ENCODE results near the gene CEMIP2.
"Not testable (repeated sequence)": the region's sequence is repeated elsewhere in the genome, so short reads cannot be mapped to it uniquely, and the experiment has no call there.

CEMIP2 gene

DNA sequence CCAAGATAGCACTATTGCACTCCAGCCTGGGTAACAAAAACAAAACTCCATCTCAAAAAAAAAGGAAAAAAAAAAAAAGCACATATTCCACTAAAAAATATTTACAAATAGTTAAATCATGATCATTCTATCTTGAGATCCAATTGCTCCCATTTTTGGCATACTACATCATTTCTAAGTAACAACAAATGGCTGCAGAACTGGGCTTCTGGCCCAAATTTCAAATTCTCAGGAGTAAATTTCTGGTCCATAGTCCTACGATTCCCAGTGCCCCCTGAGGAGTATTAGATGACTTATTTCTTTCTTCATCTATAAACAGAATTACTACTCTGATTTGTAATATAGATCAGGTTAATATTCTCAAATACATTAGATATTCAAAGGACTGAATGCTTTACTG is 62.1 kb downstream of the CEMIP2 start:
- H3K36me3 ChIP-seq (ENCODE audit: insufficient read depth, low read length) = no peaks in the 10 kb centered on the region
- no peak overlapping the region for H3K4me3 ChIP-seq
- no peak overlapping the region for H3K9ac ChIP-seq (ENCODE audit: insufficient read length)
- TF ChIP-seq POLR2AphosphoS5 (IDR thresholded peaks at IDR 0.05; ENCODE audit: borderline replicate concordance, low read depth, low read length) (no peak), EZH2 (IDR thresholded peaks at IDR 0.05) (no peak), FOXP2 (optimal IDR thresholded peaks at IDR 0.05; ENCODE audit: control extremely low read depth, extremely low read length, insufficient read depth) (no peak)
- no peaks in the 10 kb centered on the region for H3K9me3 ChIP-seq (ENCODE audit: low read depth, low read length)
- H3K27ac ChIP-seq = no peak overlapping the region
- no peak for DNase-seq (ENCODE audit: low read depth, low spot score)

- H3K36me3 ChIP-seq (ENCODE audit: insufficient read depth, low read length) = no peaks in the 10 kb centered on the region
- H3K9me3 ChIP-seq (ENCODE audit: low read depth, low read length) = no peaks in the 10 kb centered on the region
- no peak for DNase-seq (ENCODE audit: low read depth, low spot score)
- no peak for TF ChIP-seq FOXP2 (optimal IDR thresholded peaks at IDR 0.05; ENCODE audit: control extremely low read depth, extremely low read length, insufficient read depth)
- no peak for TF ChIP-seq POLR2AphosphoS5 (IDR thresholded peaks at IDR 0.05; ENCODE audit: borderline replicate concordance, low read depth, low read length)
- no peak for TF ChIP-seq EZH2 (IDR thresholded peaks at IDR 0.05)
- H3K4me3 ChIP-seq = no peak overlapping the region
- H3K9ac ChIP-seq (ENCODE audit: insufficient read length) = no peak overlapping the region
- H3K27ac ChIP-seq = no peak overlapping the region
Measured at GRCh38 chr9:71704796-71705195, 63.5 kb downstream of the CEMIP2 start.

DNA sequence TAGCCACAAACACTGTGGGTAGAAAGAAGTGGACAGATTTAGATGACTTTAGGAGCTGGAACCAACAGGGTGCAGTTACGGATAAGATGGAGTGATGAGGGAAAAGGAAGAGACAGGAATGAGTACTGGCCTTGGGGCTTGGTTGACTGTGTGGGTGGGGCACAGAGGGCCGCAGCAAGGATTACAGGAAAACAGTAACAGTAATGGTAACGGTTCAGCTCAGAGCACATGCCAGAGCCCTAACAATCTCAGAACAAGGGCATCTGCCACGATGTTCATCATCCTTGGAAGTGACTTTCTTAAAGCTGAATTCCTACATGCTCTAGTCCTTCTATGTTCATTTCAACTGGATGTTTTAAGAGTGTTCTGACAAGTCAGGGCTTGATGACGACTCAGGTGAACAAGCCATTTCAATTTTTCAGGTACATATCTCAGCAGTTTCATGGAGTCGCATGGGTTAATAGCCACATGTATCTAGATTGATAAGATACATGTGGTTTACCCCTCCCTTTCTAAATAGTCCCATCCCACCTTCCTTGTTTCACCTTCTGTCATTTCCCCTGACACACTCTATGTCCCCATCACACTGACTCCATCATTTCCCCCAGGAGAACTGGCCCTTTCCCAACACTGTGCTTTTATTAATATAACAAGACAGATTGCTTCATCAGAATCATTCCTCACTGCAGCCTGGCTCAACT is 65.0 kb downstream of the CEMIP2 start:
- Histone ChIP-seq H3K9ac (ENCODE audit: insufficient read length) (no peak overlapping the region), H3K9me3 (ENCODE audit: low read depth, low read length) (no peaks in the 10 kb centered on the region), H3K36me3 (ENCODE audit: insufficient read depth, low read length) (no peaks in the 10 kb centered on the region), H3K4me3 (no peak overlapping the region), H3K27ac (no peak overlapping the region)
- DNase-seq (ENCODE audit: low read depth, low spot score) = no peak
- no peak for TF ChIP-seq POLR2AphosphoS5 (IDR thresholded peaks at IDR 0.05; ENCODE audit: borderline replicate concordance, low read depth, low read length)
- TF ChIP-seq EZH2 (IDR thresholded peaks at IDR 0.05) = no peak
- no peak for TF ChIP-seq FOXP2 (optimal IDR thresholded peaks at IDR 0.05; ENCODE audit: control extremely low read depth, extremely low read length, insufficient read depth)

GRCh38 chr9:71697882-71698281 is 70.4 kb downstream of the CEMIP2 start:
- Histone ChIP-seq H3K9me3 (ENCODE audit: low read depth, low read length) (no peaks in the 10 kb centered on the region), H3K36me3 (ENCODE audit: insufficient read depth, low read length) (no peaks in the 10 kb centered on the region), H3K4me3 (no peak overlapping the region), H3K9ac (ENCODE audit: insufficient read length) (no peak overlapping the region), H3K27ac (no peak overlapping the region)
- no peak for DNase-seq (ENCODE audit: low read depth, low spot score)
- no peak for TF ChIP-seq POLR2AphosphoS5 (IDR thresholded peaks at IDR 0.05; ENCODE audit: borderline replicate concordance, low read depth, low read length)
- no peak for TF ChIP-seq FOXP2 (optimal IDR thresholded peaks at IDR 0.05; ENCODE audit: control extremely low read depth, extremely low read length, insufficient read depth)
- TF ChIP-seq EZH2 (IDR thresholded peaks at IDR 0.05) = no peak

GRCh38 chr9:71694332-71694731 is 74.0 kb downstream of the CEMIP2 start:
- no peaks in the 10 kb centered on the region for H3K36me3 ChIP-seq (ENCODE audit: insufficient read depth, low read length)
- TF ChIP-seq POLR2AphosphoS5 (IDR thresholded peaks at IDR 0.05; ENCODE audit: borderline replicate concordance, low read depth, low read length) = no peak
- no peak for TF ChIP-seq EZH2 (IDR thresholded peaks at IDR 0.05)
- TF ChIP-seq FOXP2 (optimal IDR thresholded peaks at IDR 0.05; ENCODE audit: control extremely low read depth, extremely low read length, insufficient read depth) = no peak

GRCh38 chr9:71693607-71694006 is 74.7 kb downstream of the CEMIP2 start:
- Histone ChIP-seq H3K9ac (ENCODE audit: insufficient read length) (no peak overlapping the region), H3K36me3 (ENCODE audit: insufficient read depth, low read length) (no peaks in the 10 kb centered on the region), H3K4me3 (no peak overlapping the region), H3K9me3 (ENCODE audit: low read depth, low read length) (no peaks in the 10 kb centered on the region), H3K27ac (no peak overlapping the region)
- DNase-seq (ENCODE audit: low read depth, low spot score) = no peak
- no peak for TF ChIP-seq FOXP2 (optimal IDR thresholded peaks at IDR 0.05; ENCODE audit: control extremely low read depth, extremely low read length, insufficient read depth)
- no peak for TF ChIP-seq EZH2 (IDR thresholded peaks at IDR 0.05)
- TF ChIP-seq POLR2AphosphoS5 (IDR thresholded peaks at IDR 0.05; ENCODE audit: borderline replicate concordance, low read depth, low read length) = no peak

More at GRCh38 chr9:71694332-71694731, 74.0 kb downstream of the CEMIP2 start:
- Histone ChIP-seq H3K9me3 (ENCODE audit: low read depth, low read length) (no peaks in the 10 kb centered on the region), H3K9ac (ENCODE audit: insufficient read length) (no peak overlapping the region), H3K4me3 (no peak overlapping the region), H3K27ac (no peak overlapping the region)
- no peak for DNase-seq (ENCODE audit: low read depth, low spot score)

DNA sequence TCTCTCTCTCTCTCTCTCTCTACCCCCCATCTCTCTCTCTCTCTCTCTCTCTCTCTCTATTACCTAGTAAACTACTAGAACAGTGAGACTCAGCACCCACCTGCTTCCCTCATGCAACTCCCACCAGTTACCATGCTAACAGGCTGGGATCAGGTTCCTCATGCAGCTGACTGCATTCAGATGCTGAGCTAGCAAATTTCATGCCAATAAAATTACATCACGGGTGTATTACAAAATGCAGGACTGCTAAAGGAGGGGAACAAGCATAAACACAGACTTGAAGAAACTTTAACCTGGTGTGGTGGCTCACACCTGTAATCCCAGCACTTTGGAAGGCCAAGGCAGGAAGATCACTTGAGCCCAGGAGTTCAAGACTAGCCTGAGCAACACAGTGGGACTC is 76.0 kb downstream of the CEMIP2 start:
- H3K27ac ChIP-seq = 0 out of 2 replicates have a peak overlapping the region, but pooled peaks have one; percentile 39
- no peaks in the 10 kb centered on the region for H3K36me3 ChIP-seq (ENCODE audit: insufficient read depth, low read length)
- TF ChIP-seq FOXP2 (optimal IDR thresholded peaks at IDR 0.05; ENCODE audit: control extremely low read depth, extremely low read length, insufficient read depth) = no peak
- no peak for TF ChIP-seq EZH2 (IDR thresholded peaks at IDR 0.05)
- no peak for TF ChIP-seq POLR2AphosphoS5 (IDR thresholded peaks at IDR 0.05; ENCODE audit: borderline replicate concordance, low read depth, low read length)
- DNase-seq (ENCODE audit: low read depth, low spot score) = peak; percentile 70
- H3K9ac ChIP-seq (ENCODE audit: insufficient read length) = no peak overlapping the region
- H3K4me3 ChIP-seq = no peak overlapping the region
- H3K9me3 ChIP-seq (ENCODE audit: low read depth, low read length) = no peaks in the 10 kb centered on the region

DNA sequence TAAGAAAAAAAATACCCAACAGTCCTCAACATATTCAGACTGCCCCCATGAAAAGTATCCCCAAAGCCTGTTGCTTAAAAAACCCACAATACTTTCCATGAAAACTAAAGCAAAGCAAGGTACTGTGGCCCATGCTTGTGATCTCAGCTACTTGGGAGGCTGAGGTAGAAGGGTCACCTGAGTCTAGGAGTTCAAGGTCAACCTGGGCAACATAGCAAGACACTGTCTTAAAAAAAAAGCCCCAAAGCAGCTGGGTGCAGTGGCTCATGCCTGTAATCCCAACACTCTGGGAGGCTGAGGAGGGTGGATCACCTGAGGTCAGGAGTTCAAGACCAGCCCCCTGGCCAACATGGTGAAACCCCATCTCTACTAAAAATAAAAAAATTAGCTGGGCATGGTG is 76.7 kb downstream of the CEMIP2 start:
- H3K27ac ChIP-seq; H3K9me3 ChIP-seq (ENCODE audit: low read depth, low read length); DNase-seq (ENCODE audit: low read depth, low spot score): not testable (repeated sequence)

More for the DNA sequence above, 76.7 kb downstream of the CEMIP2 start:
- not testable (repeated sequence) for H3K36me3 ChIP-seq (ENCODE audit: insufficient read depth, low read length); H3K9ac ChIP-seq (ENCODE audit: insufficient read length); H3K4me3 ChIP-seq
